A549 (cell line): Measurements from ENCODE around the gene PPP1R3D. TPM values are rescaled to one million over a fixed set of nuclear protein-coding genes. Genes with fewer than 3 reads are reported as not detected.

ENCODE experiments used
- ATAC-seq, 2 experiments: fragments of 200-7000 bp in 1 of 2; fragments of >200 bp in 1 of 2; cut with Nextera tagmentation in 1 of 2; cut with Tn5 transposase in 1 of 2; 3 replicates each; pipeline versions ENCODE4 v1.8.0 to v1.9.1; 2018 to 2020; ENCODE audit warnings: mild to moderate bottlenecking in 1 of 2, moderate library complexity in 1 of 2
- CTCF ChIA-PET: fragments of 300-600 bp; sonication (Branson Sonifier 250); formaldehyde crosslinking; extraction: SDS; loops from one replicate; lab custom pipeline; 2021; ENCODE audit warnings: antibody characterized with exemption, inconsistent platforms; lab: Yijun Ruan, JAX
- POLR2A ChIA-PET: fragments of 350-600 bp; formaldehyde crosslinking; extraction: SDS; loops from one replicate; lab custom pipeline; 2021; ENCODE audit warnings: antibody characterized with exemption, inconsistent platforms; lab: Yijun Ruan, JAX
- DNase-seq, 2 experiments: peaks; one replicate each; pipeline versions ENCODE4 v3.0.0 to v3.0.0-alpha.2; 2011 to 2016; ENCODE audit warnings: low read depth in 1 of 2, low spot score in 1 of 2
- FAIRE-seq: peaks from 2 replicates; lab custom pipeline; 2011; peaks lifted over from hg19 to GRCh38; lab: Jason Lieb, UNC
- H3K27ac ChIP-seq, 2 experiments: fragments of >200 bp; sonication (Bioruptor Twin); formaldehyde crosslinking; 3 replicates each; pipeline ENCODE4 v1.5.1; 2016 to 2017
- H3K4me1 ChIP-seq: fragments of >200 bp; sonication (Bioruptor Twin); formaldehyde crosslinking; 3 replicates; pipeline ENCODE4 v1.6.1; 2016
- H3K4me2 ChIP-seq: fragments of >200 bp; sonication (Bioruptor Twin); formaldehyde crosslinking; 3 replicates; pipeline ENCODE4 v1.6.1; 2016
- H3K4me3 ChIP-seq: fragments of >200 bp; sonication (Bioruptor Twin); formaldehyde crosslinking; 3 replicates; pipeline ENCODE4 v1.5.1; 2016
- H3K9me3 ChIP-seq: fragments of >200 bp; sonication (Bioruptor Twin); formaldehyde crosslinking; 3 replicates; pipeline ENCODE4 v1.6.1; 2016
- BHLHE40 ChIP-seq: IDR thresholded peaks from 2 replicates; pipeline ENCODE4 v1.6.1; 2012; ENCODE audit warnings: low read depth, low read length, inconsistent platforms
- CEBPB ChIP-seq, 2 experiments: fragments of >200 bp in 1 of 2; sonication (Bioruptor Twin) in 1 of 2; formaldehyde crosslinking in 1 of 2; IDR thresholded peaks; 2 replicates each; pipeline ENCODE4 v1.6.1; 2012 to 2016
- EHMT2 ChIP-seq: fragments of 200-600 bp; sonication (generic); IDR thresholded peaks from 2 replicates; pipeline ENCODE4 v1.6.1; 2016; ENCODE audit warnings: antibody characterized with exemption, low read depth, mild to moderate bottlenecking, moderate library complexity
- ESRRA ChIP-seq: fragments of 150-350 bp; IDR thresholded peaks from 2 replicates; pipeline ENCODE4 v1.6.1; 2014; ENCODE audit warnings: mild to moderate bottlenecking, low read length, borderline replicate concordance
- HDAC2 ChIP-seq: fragments of 200-600 bp; sonication (generic); IDR thresholded peaks from 2 replicates; pipeline ENCODE4 v1.6.1; 2016
- HEYL ChIP-seq: fragments of 250-450 bp; sonication (Bioruptor Pico); IDR thresholded peaks from 2 replicates; pipeline ENCODE4 v1.8.0; 2021; ENCODE audit warnings: mild to moderate bottlenecking, moderate library complexity
- HOXB13 ChIP-seq: fragments of 250-450 bp; sonication (Bioruptor Pico); IDR thresholded peaks from 2 replicates; pipeline ENCODE4 v1.5.0; 2020; ENCODE audit warnings: low read depth, mild to moderate bottlenecking, moderate library complexity
- KDM5A ChIP-seq: fragments of 200-600 bp; sonication (generic); IDR thresholded peaks from 2 replicates; pipeline ENCODE4 v1.6.1; 2016; ENCODE audit warnings: antibody characterized with exemption, mild to moderate bottlenecking
- MAX ChIP-seq: IDR thresholded peaks from 2 replicates; pipeline ENCODE4 v1.6.1; 2012
- MAZ ChIP-seq: fragments of 150-350 bp; IDR thresholded peaks from 2 replicates; pipeline ENCODE4 v1.6.1; 2014; ENCODE audit warnings: antibody characterized with exemption, low read depth, low read length, borderline replicate concordance
- MYC ChIP-seq: IDR thresholded peaks from 2 replicates; pipeline ENCODE4 v1.6.1; 2012; ENCODE audit warnings: mild to moderate bottlenecking, inconsistent platforms, low read length, improper control_type of control experiment, borderline replicate concordance
- NPAS2 ChIP-seq: fragments of 250-450 bp; sonication (Bioruptor Pico); IDR thresholded peaks from 2 replicates; pipeline ENCODE4 v1.8.0; 2022; ENCODE audit warnings: mild to moderate bottlenecking, moderate library complexity, borderline replicate concordance
- REST ChIP-seq: fragments of 200-600 bp; sonication (generic); IDR thresholded peaks from 2 replicates; pipeline ENCODE4 v1.6.1; 2016; ENCODE audit warnings: antibody characterized with exemption, mild to moderate bottlenecking, moderate library complexity
- RFX5 ChIP-seq: fragments of 450-650 bp; IDR thresholded peaks from 2 replicates; pipeline ENCODE4 v1.7.1; 2014; ENCODE audit warnings: antibody characterized with exemption, mild to moderate bottlenecking, moderate library complexity
- SMC3 ChIP-seq: fragments of >200 bp; sonication (Bioruptor Twin); formaldehyde crosslinking; IDR thresholded peaks from 3 replicates; pipeline ENCODE4 v1.6.1; 2018; ENCODE audit warnings: inconsistent platforms
- ZC3H11A ChIP-seq: fragments of 450-650 bp; IDR thresholded peaks from 2 replicates; pipeline ENCODE4 v1.6.1; 2014; ENCODE audit warnings: antibody characterized with exemption, mild to moderate bottlenecking
- ZSCAN20 ChIP-seq: fragments of 250-450 bp; sonication (Bioruptor Pico); IDR thresholded peaks from 2 replicates; pipeline ENCODE4 v1.8.0; 2022; ENCODE audit warnings: mild to moderate bottlenecking, moderate library complexity
- WGBS: methylation state at CpG from one replicate; pipeline ENCODE4 v1.1.6; 2017; ENCODE audit errors: missing lambda C conversion rate; 5-methylcytosine and 5-hydroxymethylcytosine counted together
- polyA plus RNA-seq, 4 experiments: library from polyadenylated mRNA; depleted of rRNA in 3 of 4; stranded (reverse); fragments of >200 nt; fragmentation: RNase III in 1 of 4; extraction: RNeasy Plus Mini Kit Qiagen cat#74134 plus additional on column Dnase treatment in 1 of 4; gene quantifications; 2 replicates in 3 of 4; 3 replicates in 1 of 4; pipeline ENCODE4 v1.2.3, GENCODE V29; 2011 to 2017
- TF ChIP-seq, protein P1 (sequence below): fragments of >200 bp; sonication (Bioruptor Twin); formaldehyde crosslinking; IDR thresholded peaks from 3 replicates; pipeline ENCODE4 v1.5.1; 2016
- TF ChIP-seq, protein P2 (sequence below): fragments of 150-350 bp; IDR thresholded peaks from 2 replicates; pipeline ENCODE4 v1.6.1; 2014; ENCODE audit warnings: low read depth, mild to moderate bottlenecking, low read length

Gene PPP1R3D
- polyA plus RNA-seq, 2 of the 4 experiments (the other 2 are of a cell fraction), result 2.7 to 3.9 TPM

DNA sequence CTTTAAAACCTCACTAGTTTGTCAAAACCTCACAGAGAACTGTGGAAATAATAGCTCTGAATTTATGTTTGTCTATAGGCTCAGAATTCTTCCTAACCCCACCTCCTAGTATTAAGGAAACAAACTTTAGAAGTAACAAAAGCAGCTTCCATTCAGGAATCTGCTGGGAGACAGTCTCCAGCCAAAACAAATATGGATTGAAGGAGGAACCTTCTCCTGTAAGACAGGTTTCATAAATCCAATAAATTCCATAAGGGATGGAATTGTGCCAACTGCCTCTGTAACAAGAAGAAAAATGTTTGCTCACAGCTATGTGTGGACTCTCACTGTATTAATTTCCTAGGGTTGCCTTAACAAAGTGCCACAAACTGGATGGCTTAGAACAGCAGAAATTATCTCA, 14.2 kb downstream of the PPP1R3D start:
- FAIRE-seq (no peak), DNase-seq (peak in 1 of 2 experiments; percentile 45), ATAC-seq (no peak; a peak in 2 of 6 replicates)
- CTCF ChIA-PET, result interaction anchor here (1.2 to 2.2 kb wide), 2 partner anchors 8 to 14 kb away, joined by 4 to 6 read pairs; partner anchors contain the start of genes FAM217B, PPP1R3D and SYCP2
- POLR2A ChIA-PET, result no interaction called here
- no peak overlapping the region for H3K27ac ChIP-seq
- peaks cover 5% of the 10 kb centered on the region; the same call in 1 of the 3 replicates for H3K4me1 ChIP-seq
- H3K4me2 ChIP-seq, result peak overlapping the region; percentile 20; the same call in 1 of the 3 replicates
- no peak for TF ChIP-seq HOXB13 (CRISPR knock-in tag)
- no peak for TF ChIP-seq RFX5
- no peak for TF ChIP-seq MAX
- TF ChIP-seq ESRRA, result no peak
- TF ChIP-seq, protein P1, sequence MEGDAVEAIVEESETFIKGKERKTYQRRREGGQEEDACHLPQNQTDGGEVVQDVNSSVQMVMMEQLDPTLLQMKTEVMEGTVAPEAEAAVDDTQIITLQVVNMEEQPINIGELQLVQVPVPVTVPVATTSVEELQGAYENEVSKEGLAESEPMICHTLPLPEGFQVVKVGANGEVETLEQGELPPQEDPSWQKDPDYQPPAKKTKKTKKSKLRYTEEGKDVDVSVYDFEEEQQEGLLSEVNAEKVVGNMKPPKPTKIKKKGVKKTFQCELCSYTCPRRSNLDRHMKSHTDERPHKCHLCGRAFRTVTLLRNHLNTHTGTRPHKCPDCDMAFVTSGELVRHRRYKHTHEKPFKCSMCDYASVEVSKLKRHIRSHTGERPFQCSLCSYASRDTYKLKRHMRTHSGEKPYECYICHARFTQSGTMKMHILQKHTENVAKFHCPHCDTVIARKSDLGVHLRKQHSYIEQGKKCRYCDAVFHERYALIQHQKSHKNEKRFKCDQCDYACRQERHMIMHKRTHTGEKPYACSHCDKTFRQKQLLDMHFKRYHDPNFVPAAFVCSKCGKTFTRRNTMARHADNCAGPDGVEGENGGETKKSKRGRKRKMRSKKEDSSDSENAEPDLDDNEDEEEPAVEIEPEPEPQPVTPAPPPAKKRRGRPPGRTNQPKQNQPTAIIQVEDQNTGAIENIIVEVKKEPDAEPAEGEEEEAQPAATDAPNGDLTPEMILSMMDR, result no peak
- TF ChIP-seq KDM5A, result no peak
- no peak overlapping the region for H3K4me3 ChIP-seq
- no peaks in the 10 kb centered on the region for H3K9me3 ChIP-seq

- 44% methylated on average over 1 of the region's 1 CpG for WGBS
- ChIA-PET POLR2A (no interaction called here), CTCF (interaction anchor here (1.2 to 2.2 kb wide), 2 partner anchors 9 to 15 kb away, joined by 4 to 6 read pairs; partner anchors contain the start of genes FAM217B, PPP1R3D and SYCP2)
- H3K9me3 ChIP-seq, result no peaks in the 10 kb centered on the region
- ATAC-seq (no peak), FAIRE-seq (no peak), DNase-seq (no peak)
- H3K27ac ChIP-seq, result no peak overlapping the region
- no peak overlapping the region; the same call in 2 of the 3 replicates for H3K4me2 ChIP-seq
- no peak overlapping the region for H3K4me3 ChIP-seq
- TF ChIP-seq, protein P2, sequence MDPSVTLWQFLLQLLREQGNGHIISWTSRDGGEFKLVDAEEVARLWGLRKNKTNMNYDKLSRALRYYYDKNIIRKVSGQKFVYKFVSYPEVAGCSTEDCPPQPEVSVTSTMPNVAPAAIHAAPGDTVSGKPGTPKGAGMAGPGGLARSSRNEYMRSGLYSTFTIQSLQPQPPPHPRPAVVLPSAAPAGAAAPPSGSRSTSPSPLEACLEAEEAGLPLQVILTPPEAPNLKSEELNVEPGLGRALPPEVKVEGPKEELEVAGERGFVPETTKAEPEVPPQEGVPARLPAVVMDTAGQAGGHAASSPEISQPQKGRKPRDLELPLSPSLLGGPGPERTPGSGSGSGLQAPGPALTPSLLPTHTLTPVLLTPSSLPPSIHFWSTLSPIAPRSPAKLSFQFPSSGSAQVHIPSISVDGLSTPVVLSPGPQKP, result no peak
- no peak for TF ChIP-seq ZSCAN20
- TF ChIP-seq MAX, result no peak
- TF ChIP-seq MYC, result no peak
- TF ChIP-seq KDM5A, result no peak
- no peak for TF ChIP-seq NPAS2 (CRISPR knock-in tag)
- no peak for TF ChIP-seq HEYL (CRISPR knock-in tag)
- no peak for TF ChIP-seq ZC3H11A
- no peak for TF ChIP-seq REST
- TF ChIP-seq MAZ, result no peak
- TF ChIP-seq EHMT2, result no peak
- TF ChIP-seq CEBPB (IDR thresholded peaks at IDR 0.05), result no peak
- TF ChIP-seq SMC3, result no peak
- no peak for TF ChIP-seq BHLHE40
- TF ChIP-seq HDAC2, result no peak
- peaks cover 10% of the 10 kb centered on the region; the same call in 1 of the 3 replicates for H3K4me1 ChIP-seq
These were observed 14.7 kb downstream of the PPP1R3D start for GRCh38 chr20:59925359-59925758.
